ENCODE measurements around the gene LRP1.

Gene LRP1

GRCh38 chr12:57248934-57249742 is 120.9 kb downstream of the LRP1 start:
- no peak overlapping the region for H3K4me3 ChIP-seq (ENCODE audit: low read depth, low read length)
- no peak for TF ChIP-seq CTCF (IDR thresholded peaks at IDR 0.05; ENCODE audit: low read depth, low read length)

DNA sequence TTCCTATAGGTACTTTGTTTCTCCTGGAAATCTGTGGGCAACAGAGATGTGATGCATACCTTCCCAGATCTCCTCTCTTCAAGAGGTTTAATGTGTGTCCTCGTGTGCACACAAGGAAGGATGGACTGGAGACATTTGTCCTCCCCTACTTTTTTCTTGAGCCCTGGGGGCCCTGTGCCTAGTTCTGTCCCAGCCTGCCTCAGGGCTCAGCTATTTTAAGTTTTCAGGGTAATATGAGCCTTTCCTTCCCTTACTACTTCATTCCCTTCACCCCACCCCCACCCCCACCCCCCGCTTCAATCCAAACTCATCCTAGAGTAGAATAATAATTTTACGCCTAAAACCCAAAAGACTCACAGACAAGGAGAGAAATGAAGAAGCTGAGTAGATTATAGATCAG is 122.3 kb downstream of the LRP1 start:
- no peak overlapping the region for H3K4me3 ChIP-seq (ENCODE audit: low read depth, low read length)
- TF ChIP-seq CTCF (IDR thresholded peaks at IDR 0.05; ENCODE audit: low read depth, low read length), result no peak

GRCh38 chr12:57250956-57251355 is 122.7 kb downstream of the LRP1 start, which contains the start of gene STAC3:
TSS of gene STAC3 (minus strand) at chr12:57251187. CDS start at chr12:57249636, 1,551 bp downstream.
- H3K4me3 ChIP-seq (ENCODE audit: low read depth, low read length), result no peak within 1 kb of the TSS
- no peak for TF ChIP-seq CTCF (IDR thresholded peaks at IDR 0.05; ENCODE audit: low read depth, low read length)

- H3K4me3 ChIP-seq (ENCODE audit: low read depth, low read length), result no peak overlapping the region
- no peak for TF ChIP-seq CTCF (IDR thresholded peaks at IDR 0.05; ENCODE audit: low read depth, low read length)
Measured at GRCh38 chr12:57254506-57255280, 126.4 kb downstream of the LRP1 start.

- no peak overlapping the region for H3K4me3 ChIP-seq (ENCODE audit: low read depth, low read length)
- TF ChIP-seq CTCF (IDR thresholded peaks at IDR 0.05; ENCODE audit: low read depth, low read length), result no peak
Measured at GRCh38 chr12:57255916-57256315, 127.6 kb downstream of the LRP1 start.

DNA sequence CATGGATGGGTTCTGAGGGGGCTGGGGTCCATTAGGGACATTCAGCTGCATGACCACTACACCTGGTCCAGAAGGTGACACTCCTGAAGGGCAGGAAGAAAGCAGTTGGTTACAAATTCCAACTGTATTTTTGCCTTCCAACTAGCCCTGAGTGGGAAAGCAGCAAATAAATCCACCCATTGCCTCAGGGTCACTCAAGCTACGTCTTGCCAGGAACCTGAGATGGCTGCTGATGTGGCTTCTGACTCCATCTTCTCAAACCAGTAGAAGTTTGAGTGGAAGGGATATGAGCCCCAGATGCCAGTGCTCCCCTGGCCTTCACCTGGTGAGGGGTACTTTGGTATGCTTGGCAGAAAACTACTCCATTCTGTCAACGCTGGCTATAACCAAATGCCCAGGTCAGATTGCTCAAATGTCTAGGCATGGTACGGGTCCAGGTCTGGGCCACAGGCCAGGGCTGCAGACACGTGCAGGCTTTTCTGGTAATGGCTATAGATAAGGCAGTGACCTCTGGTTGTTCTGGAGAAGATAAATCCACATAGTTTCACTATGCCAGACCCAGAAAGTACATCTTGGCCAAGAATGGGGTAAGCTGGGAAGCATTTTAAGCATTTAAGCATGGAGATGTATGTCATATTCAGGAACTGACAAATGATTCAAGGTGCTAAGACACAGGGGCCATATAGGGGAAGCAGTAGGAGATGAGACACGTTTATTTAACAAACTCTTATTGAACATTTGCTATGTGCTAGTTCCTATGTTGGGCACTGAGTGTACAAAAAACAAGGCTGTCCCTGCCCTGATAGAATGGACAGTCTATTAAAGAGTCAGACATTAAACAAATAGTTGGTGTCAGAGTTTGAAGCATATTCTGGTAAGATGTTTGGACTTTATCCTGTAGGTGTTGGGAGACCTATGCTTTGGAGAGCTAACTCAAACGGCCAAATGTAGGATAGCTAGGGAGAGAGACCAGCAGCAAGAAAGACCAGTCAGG is 131.0 kb downstream of the LRP1 start:
- no peak for TF ChIP-seq CTCF (IDR thresholded peaks at IDR 0.05; ENCODE audit: low read depth, low read length)
- no peak overlapping the region for H3K4me3 ChIP-seq (ENCODE audit: low read depth, low read length)
